Prostate gland (tissue), 2 donors: ENCODE results near the gene MAD1L1. TPM values are rescaled to one million over a fixed set of nuclear protein-coding genes. Genes with fewer than 3 reads are reported as not detected.
A peak's percentile ranks its signal among the peaks of the same experiment; 100 is the strongest.

Experiments
- DNase-seq: peaks from one replicate; pipeline ENCODE4 v3.0.0-alpha.2; 2019; ENCODE audit warnings: low spot score
- H3K27ac ChIP-seq, 2 donors: fragments of 200-600 bp; sonication (generic); 2 replicates each; pipeline ENCODE4 v1.5.1; 2017 to 2019
- H3K27me3 ChIP-seq: fragments of 200-600 bp; sonication (generic); replicated peaks from 2 replicates; pipeline ENCODE4 v1.5.1; 2019; ENCODE audit not compliant: insufficient read depth
- H3K36me3 ChIP-seq, 2 donors: fragments of 200-600 bp; sonication (generic); 1 replicate in 1 of 2; 2 replicates in 1 of 2; pipeline versions ENCODE4 v1.5.1 to v1.8.1; 2017 to 2019
- H3K4me1 ChIP-seq: fragments of 200-600 bp; sonication (generic); replicated peaks from 2 replicates; pipeline ENCODE4 v1.5.1; 2019
- H3K4me3 ChIP-seq, 2 donors: fragments of 200-600 bp; sonication (generic); 2 replicates each; pipeline ENCODE4 v1.5.1; 2017 to 2019
- H3K9me3 ChIP-seq: fragments of 200-600 bp; sonication (generic); 2 replicates; pipeline ENCODE4 v1.5.1; 2017
- CTCF ChIP-seq, 4 experiments: fragments of 200-600 bp in 2 of 4; fragments of 450-650 bp in 2 of 4; sonication (generic) in 2 of 4; IDR thresholded peaks; 1 replicate in 3 of 4; 2 replicates in 1 of 4; pipeline ENCODE4 v1.5.1; 2016 to 2019; ENCODE audit warnings: antibody characterized with exemption in 4 of 4, mild to moderate bottlenecking in 2 of 4, moderate library complexity in 2 of 4
- POLR2A ChIP-seq: fragments of 450-650 bp; IDR thresholded peaks from one replicate; pipeline ENCODE4 v1.6.1; 2016; ENCODE audit warnings: antibody characterized with exemption, mild to moderate bottlenecking
- POLR2AphosphoS5 ChIP-seq: sonication (generic); formaldehyde crosslinking; IDR thresholded peaks from one replicate; pipeline ENCODE4 v1.6.1; 2017; ENCODE audit warnings: antibody characterized with exemption
- WGBS: methylation state at CpG from one replicate; pipeline ENCODE4 v1.1.5; 2018; 5-methylcytosine and 5-hydroxymethylcytosine counted together
- intact Hi-C: fragments of 100-400 bp; cut with DNase I; formaldehyde crosslinking; loops from one replicate; pipeline ENCODE4 v1.14.2; 2022
- total RNA-seq, 2 donors: library from RNA; depleted of rRNA; stranded (reverse); fragments of >200 nt; gene quantifications; one replicate each; pipeline ENCODE4 v1.1.0, GENCODE V29; 2016

The MAD1L1 gene
- total RNA-seq, 2 donors from 2014 or later, result 79.3 to 91.9 TPM

DNA sequence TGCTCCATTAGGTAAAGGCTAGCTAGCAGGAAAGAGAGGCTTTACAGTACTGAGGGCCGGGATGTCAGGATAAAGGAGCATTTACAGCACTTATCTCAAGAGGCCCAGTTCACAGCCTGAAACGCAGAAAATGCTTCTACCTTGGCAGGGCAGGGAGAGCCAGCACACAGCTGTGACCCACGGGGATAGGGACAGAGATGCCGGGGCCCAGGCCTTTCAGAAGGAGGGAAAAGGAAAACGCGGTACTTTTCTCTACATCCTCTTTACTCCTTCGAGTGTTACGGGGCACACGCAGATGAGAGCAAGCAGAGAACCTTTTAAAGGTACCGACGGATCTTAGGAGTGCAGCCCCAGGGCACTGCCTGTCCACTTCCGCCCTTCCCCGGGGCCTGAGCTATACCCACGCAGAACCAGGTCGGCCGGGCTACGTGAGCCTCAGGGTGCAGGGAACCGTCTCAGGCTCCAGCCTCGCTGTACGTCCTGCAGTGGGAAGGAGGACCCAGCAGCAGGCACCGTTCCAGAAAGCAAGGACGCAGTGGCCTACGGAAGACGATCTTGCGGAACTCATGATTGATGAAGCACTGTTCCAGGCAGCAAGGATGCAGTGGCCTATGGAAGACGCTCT, 330.4 kb downstream of the MAD1L1 start:
- H3K27me3 ChIP-seq, result no peaks in the 10 kb centered on the region
- WGBS, result 90% methylated on average over 26 of the region's 26 CpGs
- no peak for DNase-seq
- no peak overlapping the region for H3K4me3 ChIP-seq
- no peak overlapping the region for H3K27ac ChIP-seq
- no peaks in the 10 kb centered on the region for H3K4me1 ChIP-seq
- no peaks in the 10 kb centered on the region for H3K9me3 ChIP-seq
- H3K36me3 ChIP-seq, result no peaks in the 10 kb centered on the region
- TF ChIP-seq CTCF (IDR thresholded peaks at IDR 0.05) (no peak), POLR2A (no peak), POLR2AphosphoS5 (no peak)
- intact Hi-C loops, result no loop called here

DNA sequence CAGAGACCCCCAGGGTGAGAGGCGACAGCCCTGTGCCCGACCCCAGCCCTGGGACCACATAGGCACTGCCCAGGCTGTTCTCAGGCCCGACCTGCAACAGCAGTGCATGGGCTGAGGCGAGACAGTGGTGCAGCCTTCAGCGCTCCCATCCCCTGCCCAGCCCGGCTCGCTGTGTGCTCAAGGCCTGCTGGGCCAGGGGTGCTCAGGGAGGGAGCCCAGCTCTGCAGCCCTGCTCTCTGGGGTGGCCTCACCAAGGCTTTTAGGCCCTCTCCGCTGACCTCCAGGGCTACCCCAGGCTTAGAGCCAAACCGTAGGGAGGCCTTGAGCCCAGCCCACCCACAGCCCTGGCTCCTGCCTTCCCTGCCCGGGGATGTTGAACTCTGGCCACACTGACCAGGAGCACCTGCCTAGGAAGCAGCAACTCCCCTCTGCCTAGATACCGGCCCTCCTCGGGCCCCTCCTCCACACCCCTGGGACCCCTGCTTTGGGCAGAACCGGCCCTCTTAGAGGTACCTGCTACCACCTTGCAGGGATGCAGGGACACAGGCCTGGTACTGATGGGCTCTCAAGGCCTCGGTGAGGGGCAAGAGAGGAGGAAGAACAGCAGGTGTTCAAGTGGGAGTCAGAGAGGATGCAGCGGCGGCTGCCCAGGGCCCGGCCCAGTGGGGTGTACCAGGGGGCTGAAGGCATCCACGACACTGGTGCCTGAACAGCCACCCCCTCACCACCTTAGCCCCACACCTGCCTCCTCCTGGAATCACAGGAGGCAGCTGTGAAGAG, 331.1 kb downstream of the MAD1L1 start:
- H3K27me3 ChIP-seq, result no peaks in the 10 kb centered on the region
- 96% methylated on average over 14 of the region's 18 CpGs for WGBS
- no peaks in the 10 kb centered on the region for H3K36me3 ChIP-seq
- TF ChIP-seq CTCF (IDR thresholded peaks at IDR 0.05) (no peak), POLR2AphosphoS5 (no peak), POLR2A (no peak)
- no peak overlapping the region for H3K4me3 ChIP-seq
- intact Hi-C loops, result no loop called here
- no peaks in the 10 kb centered on the region for H3K4me1 ChIP-seq
- no peak overlapping the region for H3K27ac ChIP-seq
- no peaks in the 10 kb centered on the region for H3K9me3 ChIP-seq
- DNase-seq, result no peak

- Histone ChIP-seq H3K36me3 (no peaks in the 10 kb centered on the region), H3K4me1 (no peaks in the 10 kb centered on the region), H3K27ac (no peak overlapping the region), H3K9me3 (no peaks in the 10 kb centered on the region), H3K4me3 (no peak overlapping the region), H3K27me3 (no peaks in the 10 kb centered on the region)
- no peak for DNase-seq
- 97% methylated on average over 13 of the region's 13 CpGs for WGBS
- intact Hi-C loops, result no loop called here
- TF ChIP-seq CTCF (IDR thresholded peaks at IDR 0.05), result no peak
- TF ChIP-seq POLR2AphosphoS5, result no peak
- no peak for TF ChIP-seq POLR2A
Observed at GRCh38 chr7:1900847-1901246, 331.9 kb downstream of the MAD1L1 start.

DNA sequence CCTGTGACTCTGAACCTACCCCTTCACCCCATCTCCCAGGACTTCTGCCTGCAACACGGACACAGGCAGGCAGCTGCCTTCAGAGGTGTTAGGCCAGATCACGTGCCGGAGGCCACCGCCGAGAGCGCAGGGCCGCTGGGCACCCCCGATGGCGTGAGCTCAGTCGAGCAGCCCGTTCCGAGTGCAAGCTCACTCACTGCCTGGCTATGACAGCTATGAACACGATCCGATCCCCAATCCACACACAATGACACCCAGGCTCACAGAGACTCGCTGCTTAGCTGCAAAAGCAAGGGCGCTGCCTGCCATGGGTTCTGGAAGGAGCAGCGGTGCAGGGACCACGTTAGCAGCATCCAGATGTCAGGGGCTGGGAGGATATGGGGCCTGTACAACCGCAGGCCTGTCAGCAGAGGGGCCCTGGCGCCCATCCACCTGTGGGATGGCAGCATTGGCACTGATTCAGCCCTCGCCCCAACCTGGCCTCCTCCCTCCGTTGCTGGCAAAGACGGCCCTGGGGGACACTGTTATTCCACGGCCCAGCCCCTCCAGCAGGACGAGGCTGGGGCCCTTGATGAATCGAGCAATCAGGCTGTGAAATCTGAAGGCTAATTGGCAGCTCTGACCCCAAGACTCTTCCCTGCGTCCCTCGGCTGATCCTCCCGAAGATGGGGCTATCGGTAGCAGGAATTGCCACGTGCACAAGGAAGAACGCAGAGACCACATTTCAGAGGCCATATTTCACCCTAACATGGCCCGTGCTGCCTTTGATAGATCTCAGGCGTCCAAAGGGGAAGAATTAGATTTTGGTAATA, 332.6 kb downstream of the MAD1L1 start:
- H3K27ac ChIP-seq, result no peak overlapping the region
- 85% methylated on average over 34 of the region's 34 CpGs for WGBS

GRCh38 chr7:1899196-1899595, 333.5 kb downstream of the MAD1L1 start:
- 74% methylated on average over 14 of the region's 14 CpGs for WGBS
- TF ChIP-seq POLR2A (no peak), CTCF (IDR thresholded peaks at IDR 0.05) (no peak), POLR2AphosphoS5 (peak; percentile 12)
- no peaks in the 10 kb centered on the region for H3K9me3 ChIP-seq
- intact Hi-C loops, result no loop called here
- no peaks in the 10 kb centered on the region for H3K4me1 ChIP-seq
- no peaks in the 10 kb centered on the region for H3K36me3 ChIP-seq
- H3K27me3 ChIP-seq, result no peaks in the 10 kb centered on the region
- DNase-seq, result no peak
- H3K4me3 ChIP-seq, result no peak overlapping the region
- no peak overlapping the region for H3K27ac ChIP-seq

More for the DNA sequence above, 332.6 kb downstream of the MAD1L1 start:
- no peak for TF ChIP-seq POLR2A
- intact Hi-C loops, result no loop called here
- no peaks in the 10 kb centered on the region for H3K27me3 ChIP-seq
- H3K4me1 ChIP-seq, result no peaks in the 10 kb centered on the region
- no peak overlapping the region for H3K4me3 ChIP-seq
- no peaks in the 10 kb centered on the region for H3K9me3 ChIP-seq
- no peak for DNase-seq
- no peaks in the 10 kb centered on the region for H3K36me3 ChIP-seq
